Endothelial cell of umbilical vein (primary cell): ENCODE measurements around the gene EXOC6.

Experiments
- FOS ChIP-seq: IDR thresholded peaks from 2 replicates; pipeline ENCODE4 v1.6.1; 2011; ENCODE audit warnings: mild to moderate bottlenecking, low read length, moderate library complexity, borderline replicate concordance; ENCODE audit not compliant: insufficient read depth
- GATA2 ChIP-seq: IDR thresholded peaks from 2 replicates; pipeline ENCODE4 v1.7.0; 2011; ENCODE audit warnings: low read depth, mild to moderate bottlenecking, moderate library complexity, mixed read lengths, low read length; ENCODE audit not compliant: insufficient read length, insufficient read depth
- POLR2A ChIP-seq: IDR thresholded peaks from 2 replicates; pipeline ENCODE4 v1.6.1; 2012; ENCODE audit warnings: low read depth, mild to moderate bottlenecking, control low read depth, low read length
- TF ChIP-seq, protein P1 (sequence below): IDR thresholded peaks from 2 replicates; pipeline ENCODE4 v1.6.1; 2011; ENCODE audit not compliant: insufficient read depth, insufficient read length
- TF ChIP-seq, protein P2 (sequence below), 2 donors: IDR thresholded peaks; 1 replicate in 1 of 2; 2 replicates in 1 of 2; pipeline ENCODE4 v1.5.1; 2011; ENCODE audit warnings: low read length in 2 of 2, mild to moderate bottlenecking in 2 of 2, moderate library complexity in 2 of 2, control low read depth in 1 of 2, inconsistent platforms in 1 of 2, low read depth in 1 of 2; ENCODE audit not compliant: insufficient read depth in 1 of 2; ENCODE audit errors: extremely low read depth in 1 of 2

- TF ChIP-seq POLR2A = no peak
- no peak for TF ChIP-seq GATA2
- TF ChIP-seq, protein P1, sequence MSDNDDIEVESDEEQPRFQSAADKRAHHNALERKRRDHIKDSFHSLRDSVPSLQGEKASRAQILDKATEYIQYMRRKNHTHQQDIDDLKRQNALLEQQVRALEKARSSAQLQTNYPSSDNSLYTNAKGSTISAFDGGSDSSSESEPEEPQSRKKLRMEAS = no peak
- TF ChIP-seq, protein P2, sequence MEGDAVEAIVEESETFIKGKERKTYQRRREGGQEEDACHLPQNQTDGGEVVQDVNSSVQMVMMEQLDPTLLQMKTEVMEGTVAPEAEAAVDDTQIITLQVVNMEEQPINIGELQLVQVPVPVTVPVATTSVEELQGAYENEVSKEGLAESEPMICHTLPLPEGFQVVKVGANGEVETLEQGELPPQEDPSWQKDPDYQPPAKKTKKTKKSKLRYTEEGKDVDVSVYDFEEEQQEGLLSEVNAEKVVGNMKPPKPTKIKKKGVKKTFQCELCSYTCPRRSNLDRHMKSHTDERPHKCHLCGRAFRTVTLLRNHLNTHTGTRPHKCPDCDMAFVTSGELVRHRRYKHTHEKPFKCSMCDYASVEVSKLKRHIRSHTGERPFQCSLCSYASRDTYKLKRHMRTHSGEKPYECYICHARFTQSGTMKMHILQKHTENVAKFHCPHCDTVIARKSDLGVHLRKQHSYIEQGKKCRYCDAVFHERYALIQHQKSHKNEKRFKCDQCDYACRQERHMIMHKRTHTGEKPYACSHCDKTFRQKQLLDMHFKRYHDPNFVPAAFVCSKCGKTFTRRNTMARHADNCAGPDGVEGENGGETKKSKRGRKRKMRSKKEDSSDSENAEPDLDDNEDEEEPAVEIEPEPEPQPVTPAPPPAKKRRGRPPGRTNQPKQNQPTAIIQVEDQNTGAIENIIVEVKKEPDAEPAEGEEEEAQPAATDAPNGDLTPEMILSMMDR (IDR thresholded peaks at IDR 0.05; ENCODE audit: extremely low read depth in 1 of 2, insufficient read depth in 1 of 2, low read depth in 1 of 2, low read length in 2 of 2) = no peak
- TF ChIP-seq FOS = no peak
Observed at GRCh38 chr10:93015722-93016121, 167.4 kb downstream of the EXOC6 start.
